DMS53 treated with DMSO at 0.1 percent for 48 hours (cell line): ENCODE results near the gene NPC1L1.

ENCODE experiments used
- DNase-seq: peaks from one replicate; lab custom pipeline; 2025; ENCODE audit not compliant: unreplicated experiment; lab: John Stamatoyannopoulos, UW

The NPC1L1 gene

GRCh38 chr7:44541028-44541869 lies at the start of gene NPC1L1:
TSS of gene NPC1L1 (minus strand) at chr7:44541330. CDS start at chr7:44541259, 71 bp downstream.
- DNase-seq, result no peak

GRCh38 chr7:44590910-44591309 lies 49.8 kb upstream of the NPC1L1 start:
- DNase-seq, result no peak

GRCh38 chr7:44587843-44588711 lies 46.9 kb upstream of the NPC1L1 start:
- DNase-seq, result peak; percentile 50

GRCh38 chr7:44583146-44583865 lies 42.2 kb upstream of the NPC1L1 start:
- no peak for DNase-seq

- DNase-seq, result peak; percentile 98
These were observed 40.9 kb upstream of the NPC1L1 start, which contains the start of gene TMED4 for GRCh38 chr7:44581879-44582603. TSS of gene TMED4 (minus strand) at chr7:44582231. CDS start at chr7:44582206, 25 bp downstream.

GRCh38 chr7:44580945-44581878 lies 40.1 kb upstream of the NPC1L1 start:
- DNase-seq, result peak; percentile 32

GRCh38 chr7:44576228-44576627 lies 35.1 kb upstream of the NPC1L1 start:
- DNase-seq, result no peak

GRCh38 chr7:44575054-44575453 lies 33.9 kb upstream of the NPC1L1 start:
- no peak for DNase-seq

GRCh38 chr7:44574287-44574872 lies 33.2 kb upstream of the NPC1L1 start:
- DNase-seq, result no peak

- DNase-seq, result peak; percentile 90
These were observed 32.5 kb upstream of the NPC1L1 start, which contains the start of gene DDX56 for GRCh38 chr7:44573464-44574286. TSS of gene DDX56 (minus strand) at chr7:44573908. CDS start at chr7:44573895, 13 bp downstream.

GRCh38 chr7:44572771-44573170 lies 31.6 kb upstream of the NPC1L1 start:
- DNase-seq, result no peak

GRCh38 chr7:44569959-44570358 lies 28.8 kb upstream of the NPC1L1 start:
- DNase-seq, result no peak

- no peak for DNase-seq
These were observed 27.8 kb upstream of the NPC1L1 start for GRCh38 chr7:44568771-44569560.

- DNase-seq, result no peak
These were observed 26.8 kb upstream of the NPC1L1 start for GRCh38 chr7:44567884-44568283.

GRCh38 chr7:44566680-44567079 lies 25.6 kb upstream of the NPC1L1 start:
- no peak for DNase-seq

- no peak for DNase-seq
These were observed 24.8 kb upstream of the NPC1L1 start for GRCh38 chr7:44565795-44566559.
